C4-2B (cell line): ENCODE measurements around the gene KRTAP10-8.

Experiments
- CTCF ChIP-seq: fragments of 450-650 bp; conservative IDR thresholded peaks from 2 replicates; pipeline ENCODE4 v1.5.1; 2017; ENCODE audit warnings: mild to moderate bottlenecking
- ZFX ChIP-seq: fragments of 450-650 bp; IDR thresholded peaks from 2 replicates; pipeline ENCODE4 v1.6.1; 2017

DNA sequence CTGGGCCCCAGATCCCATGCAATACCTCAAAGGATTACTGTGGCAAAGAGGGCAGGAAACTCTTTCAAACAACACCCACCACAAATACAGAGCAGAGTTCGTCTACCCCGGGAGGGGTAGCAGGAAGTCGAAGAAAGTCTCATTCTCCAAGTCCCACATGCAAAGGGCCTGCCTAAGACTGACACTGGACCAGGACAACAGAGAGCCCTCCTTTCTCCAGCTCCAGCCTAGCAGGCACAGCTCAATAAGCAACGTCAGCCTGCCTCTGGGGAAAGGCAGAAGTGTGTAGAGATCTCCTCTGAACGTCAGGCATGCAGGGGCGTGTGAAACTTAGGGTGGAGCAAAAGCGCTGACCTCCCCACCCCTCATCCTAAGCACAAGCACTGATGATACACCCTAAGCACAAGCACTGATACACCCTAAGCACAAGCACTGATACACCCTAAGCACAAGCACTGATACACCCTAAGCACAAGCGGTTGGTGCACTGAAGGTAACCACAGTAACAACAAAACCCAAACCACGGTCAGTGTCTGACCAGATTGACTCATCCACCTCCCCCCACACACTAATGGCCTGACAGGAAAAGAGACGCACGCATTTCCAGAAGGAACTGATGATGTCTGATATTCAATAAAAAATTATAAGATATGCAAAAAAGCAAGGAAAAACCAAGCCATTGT is 47.2 kb downstream of the KRTAP10-8 start:
- TF ChIP-seq CTCF (no peak), ZFX (no peak)
